GM23338 (cell line): ENCODE data around the gene IGSF21. TPM values are rescaled to one million over a fixed set of nuclear protein-coding genes. Genes with fewer than 3 reads are reported as not detected.

ENCODE experiments used
- ATAC-seq: fragments of 200-7000 bp; cut with Tn5 transposase; 3 replicates; pipeline ENCODE4 v1.9.1; 2020
- DNase-seq: peaks from one replicate; pipeline ENCODE4 v3.0.0-alpha.2; 2015; ENCODE audit warnings: low spot score
- H2AFZ ChIP-seq: fragments of 200-600 bp; sonication (generic); 2 replicates; pipeline ENCODE4 v1.8.0; 2016; ENCODE audit warnings: antibody characterized with exemption, mild to moderate bottlenecking, moderate library complexity
- H3F3A ChIP-seq: fragments of 200-600 bp; sonication (generic); replicated peaks from 2 replicates; pipeline ENCODE4 v1.8.0; 2017; ENCODE audit warnings: antibody characterized with exemption, mixed run types, low read depth
- H3K27ac ChIP-seq: fragments of 200-600 bp; sonication (generic); 2 replicates; pipeline ENCODE4 v1.6.1; 2016; ENCODE audit warnings: low read depth
- H3K27me3 ChIP-seq: fragments of 200-600 bp; sonication (generic); 2 replicates; pipeline ENCODE4 v1.8.0; 2016; ENCODE audit warnings: mild to moderate bottlenecking, mixed run types, moderate library complexity; ENCODE audit not compliant: insufficient read depth
- H3K36me3 ChIP-seq: fragments of 200-600 bp; sonication (generic); 2 replicates; pipeline ENCODE4 v1.8.0; 2016; ENCODE audit warnings: mild to moderate bottlenecking; ENCODE audit not compliant: insufficient read depth
- H3K4me1 ChIP-seq: fragments of 200-600 bp; sonication (generic); 2 replicates; pipeline ENCODE4 v1.8.0; 2016; ENCODE audit warnings: mild to moderate bottlenecking, moderate library complexity; ENCODE audit not compliant: insufficient read depth
- H3K4me2 ChIP-seq: fragments of 200-600 bp; sonication (generic); 2 replicates; pipeline ENCODE4 v1.7.1; 2017; ENCODE audit warnings: mixed run types
- H3K4me3 ChIP-seq: fragments of 200-600 bp; sonication (generic); 2 replicates; pipeline ENCODE4 v1.6.1; 2016; ENCODE audit warnings: mixed run types
- H3K79me2 ChIP-seq: fragments of 200-600 bp; sonication (generic); replicated peaks from 2 replicates; pipeline ENCODE4 v1.8.0; 2017; ENCODE audit warnings: mild to moderate bottlenecking; ENCODE audit not compliant: insufficient read depth
- H3K9me2 ChIP-seq: fragments of 200-600 bp; sonication (generic); 2 replicates; pipeline ENCODE4 v1.8.0; 2017; ENCODE audit not compliant: insufficient read depth
- H4K20me1 ChIP-seq: fragments of 200-600 bp; sonication (generic); replicated peaks from 2 replicates; pipeline ENCODE4 v1.8.0; 2017; ENCODE audit warnings: mild to moderate bottlenecking; ENCODE audit not compliant: insufficient read depth
- H3K27ac Mint-ChIP-seq: 2 replicates; pipeline ENCODE4 v1.8.0; 2020; ENCODE audit warnings: inconsistent platforms, mild to moderate bottlenecking, moderate library complexity, mixed read lengths
- H3K27me3 Mint-ChIP-seq: 3 replicates; pipeline ENCODE4 v1.8.0; 2022; ENCODE audit warnings: low read depth, mild to moderate bottlenecking, moderate library complexity, mixed read lengths, inconsistent platforms; ENCODE audit not compliant: insufficient read depth, poor library complexity
- H3K36me3 Mint-ChIP-seq: 3 replicates; pipeline ENCODE4 v1.8.0; 2021; ENCODE audit warnings: low read depth, mild to moderate bottlenecking, inconsistent platforms, moderate library complexity, mixed read lengths
- H3K4me1 Mint-ChIP-seq: 3 replicates; pipeline ENCODE4 v1.8.0; 2020; ENCODE audit warnings: mild to moderate bottlenecking, inconsistent platforms, mixed read lengths
- H3K4me3 Mint-ChIP-seq: 3 replicates; pipeline ENCODE4 v1.8.0; 2021; ENCODE audit warnings: moderate library complexity, mild to moderate bottlenecking, inconsistent platforms, mixed read lengths
- H3K9me3 Mint-ChIP-seq: 3 replicates; pipeline ENCODE4 v1.8.0; 2020; ENCODE audit warnings: moderate library complexity, mild to moderate bottlenecking, inconsistent platforms, mixed read lengths
- CREB1 ChIP-seq: fragments of 250-450 bp; sonication (Bioruptor Pico); IDR thresholded peaks from 2 replicates; pipeline ENCODE4 v1.5.0; 2020; ENCODE audit warnings: low read depth, mild to moderate bottlenecking, moderate library complexity
- CTCF ChIP-seq, 2 experiments: fragments of 200-600 bp in 1 of 2; sonication (generic) in 1 of 2; conservative IDR thresholded peaks; 2 replicates each; pipeline versions ENCODE4 v1.5.1 to v1.6.1; 2016 to 2017; ENCODE audit warnings: antibody characterized with exemption in 2 of 2, low read depth in 2 of 2, mild to moderate bottlenecking in 2 of 2, moderate library complexity in 1 of 2
- ETS1 ChIP-seq: IDR thresholded peaks from 2 replicates; pipeline ENCODE4 v1.6.1; 2016; ENCODE audit warnings: antibody characterized with exemption
- EZH2 ChIP-seq: fragments of 200-600 bp; sonication (generic); IDR thresholded peaks from one replicate; pipeline ENCODE4 v1.8.0; 2017; ENCODE audit warnings: antibody characterized with exemption, mild to moderate bottlenecking, low read depth; ENCODE audit not compliant: unreplicated experiment
- JUNB ChIP-seq: IDR thresholded peaks from one replicate; pipeline ENCODE4 v1.6.1; 2016; ENCODE audit warnings: antibody characterized with exemption; ENCODE audit not compliant: unreplicated experiment
- NANOG ChIP-seq: IDR thresholded peaks from 2 replicates; pipeline ENCODE4 v1.6.1; 2016; ENCODE audit warnings: antibody characterized with exemption, borderline replicate concordance
- REST ChIP-seq: IDR thresholded peaks from one replicate; pipeline ENCODE4 v1.6.1; 2018; ENCODE audit warnings: antibody characterized with exemption; ENCODE audit not compliant: unreplicated experiment
- STAT1 ChIP-seq: IDR thresholded peaks from one replicate; pipeline ENCODE4 v1.6.1; 2016; ENCODE audit warnings: antibody characterized with exemption; ENCODE audit not compliant: unreplicated experiment
- ZNF331 ChIP-seq: fragments of 250-450 bp; sonication (Bioruptor Pico); IDR thresholded peaks from 2 replicates; pipeline ENCODE4 v1.5.0; 2020; ENCODE audit warnings: low read depth, mild to moderate bottlenecking, moderate library complexity
- ZNF462 ChIP-seq: fragments of 250-450 bp; sonication (Bioruptor Pico); IDR thresholded peaks from 2 replicates; pipeline ENCODE4 v1.5.0; 2020; ENCODE audit warnings: mild to moderate bottlenecking, moderate library complexity
- polyA plus RNA-seq: library from polyadenylated mRNA; unstranded; fragments of >200 nt; fragmentation: Nextera tagmentation; extraction: Ambion mirVana; gene quantifications from 2 replicates; pipeline ENCODE4 v1.2.1, GENCODE V29; 2016
- total RNA-seq: library from RNA; depleted of rRNA; stranded (reverse); fragments of >200 nt; shearing (Covaris generic); gene quantifications from 2 replicates; pipeline ENCODE4 v1.2.3, GENCODE V29; 2014

The IGSF21 gene
- total and polyA plus RNA-seq, 2 experiments from 2014 or later, result 15.6 to 15.7 TPM

GRCh38 chr1:18407166-18408045, 299.8 kb downstream of the IGSF21 start (continued):
- TF ChIP-seq EZH2 (no peak), CREB1 (CRISPR knock-in tag) (no peak), JUNB (no peak), CTCF (conservative IDR thresholded peaks at IDR 0.05; ENCODE audit: low read depth in 2 of 2) (no peak), NANOG (no peak), ZNF331 (CRISPR knock-in tag) (no peak), ETS1 (no peak), REST (no peak), STAT1 (no peak)

GRCh38 chr1:18408656-18409370, 301.2 kb downstream of the IGSF21 start:
- ATAC-seq, result peak; percentile 58
- Histone ChIP-seq H3K79me2 (no peaks in the 10 kb centered on the region), H3F3A (0 out of 2 replicates have a peak, but pooled peaks cover 3% of the 10 kb centered on the region), H3K4me3 (no peak overlapping the region), H3K4me2 (peak overlapping the region; percentile 21; the same call in 1 of the 2 replicates), H3K9me2 (no peaks in the 10 kb centered on the region), H2AFZ (no peak overlapping the region), H3K36me3 (peaks cover 15% of the 10 kb centered on the region; the same call in 1 of the 2 replicates), H3K27ac (no peak overlapping the region), H3K27me3 (no peaks in the 10 kb centered on the region), H4K20me1 (no peaks in the 10 kb centered on the region), H3K4me1 (peaks cover 38% of the 10 kb centered on the region)
- H3K27ac Mint-ChIP-seq, result no peak overlapping the region
- DNase-seq, result no peak
- H3K9me3 Mint-ChIP-seq, result peaks cover 43% of the 10 kb centered on the region
- H3K4me1 Mint-ChIP-seq, result peaks cover 38% of the 10 kb centered on the region
- peaks cover 28% of the 10 kb centered on the region for H3K27me3 Mint-ChIP-seq
- peaks cover 37% of the 10 kb centered on the region for H3K36me3 Mint-ChIP-seq
- no peak overlapping the region for H3K4me3 Mint-ChIP-seq
- no peak for TF ChIP-seq ZNF462
